GM12892 (cell line): ENCODE data around the gene ITPRID2.

Experiments
- DNase-seq: peaks from one replicate; pipeline ENCODE4 v3.0.0; 2011; ENCODE audit not compliant: insufficient read length
- FAIRE-seq: peaks from 2 replicates; lab custom pipeline; 2011; peaks lifted over from hg19 to GRCh38; lab: Jason Lieb, UNC
- POLR2A ChIP-seq: IDR thresholded peaks from 2 replicates; pipeline ENCODE4 v1.6.1; 2011; ENCODE audit warnings: low read depth, low read length, control low read depth
- POLR2AphosphoS5 ChIP-seq: IDR thresholded peaks from 2 replicates; pipeline ENCODE4 v1.6.1; 2011; ENCODE audit warnings: low read depth, low read length, control low read depth
- TAF1 ChIP-seq: IDR thresholded peaks from 2 replicates; pipeline ENCODE4 v1.6.1; 2011; ENCODE audit warnings: low read depth, mild to moderate bottlenecking, control low read depth, low read length, borderline replicate concordance

Gene ITPRID2

DNA sequence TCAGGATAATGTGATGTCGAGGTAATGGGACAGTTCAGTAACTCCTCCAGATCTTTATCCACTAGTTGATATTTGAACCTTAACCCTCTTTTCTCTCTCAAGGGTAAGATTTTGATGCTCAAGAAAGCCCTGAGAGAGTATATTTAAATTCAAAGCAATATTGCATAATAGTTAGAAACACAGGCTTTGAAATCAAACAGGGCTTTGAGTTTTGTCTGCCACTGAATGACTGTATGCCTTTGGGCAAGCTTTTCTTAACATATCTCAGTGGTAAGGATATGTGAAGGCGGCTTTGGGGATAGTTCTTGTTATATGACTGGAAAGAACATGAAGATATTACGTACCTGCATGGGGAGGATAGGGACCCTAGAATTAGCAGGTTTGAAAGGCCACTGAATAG is 11.1 kb downstream of the ITPRID2 start:
- DNase-seq, result no peak
- no peak for TF ChIP-seq POLR2AphosphoS5
- TF ChIP-seq POLR2A, result no peak
- no peak for TF ChIP-seq TAF1
- no peak for FAIRE-seq

DNA sequence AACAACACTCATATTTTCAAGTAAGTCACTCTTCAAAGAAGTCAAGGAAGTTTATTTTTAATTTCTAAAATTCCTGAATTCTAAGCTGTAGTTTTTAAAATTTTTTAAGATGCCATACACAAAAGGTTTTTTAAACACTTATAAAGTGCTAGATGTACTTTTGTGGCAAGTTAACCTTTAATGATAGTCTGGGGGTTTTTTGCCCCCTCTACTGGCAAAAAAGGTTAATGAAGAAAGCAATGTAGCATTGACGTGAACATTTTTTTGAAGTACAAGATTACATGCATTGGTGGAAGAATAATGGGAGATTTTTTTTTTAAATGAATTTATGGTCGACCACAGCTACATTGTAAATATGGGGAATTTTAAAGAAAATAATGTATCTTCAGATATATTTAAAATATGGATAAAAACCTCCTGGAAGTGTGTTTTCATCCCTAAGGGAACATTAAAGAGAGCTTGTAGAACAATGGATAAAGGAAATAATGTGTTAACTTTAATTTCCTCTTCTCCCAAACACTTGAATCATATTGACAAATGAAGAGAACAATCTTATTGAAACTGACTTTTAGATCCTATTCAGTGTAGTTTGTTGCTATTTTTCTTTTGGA is 12.6 kb downstream of the ITPRID2 start:
- peak; percentile 14 for FAIRE-seq
- TF ChIP-seq POLR2A (no peak), POLR2AphosphoS5 (no peak), TAF1 (no peak)
- DNase-seq, result no peak

DNA sequence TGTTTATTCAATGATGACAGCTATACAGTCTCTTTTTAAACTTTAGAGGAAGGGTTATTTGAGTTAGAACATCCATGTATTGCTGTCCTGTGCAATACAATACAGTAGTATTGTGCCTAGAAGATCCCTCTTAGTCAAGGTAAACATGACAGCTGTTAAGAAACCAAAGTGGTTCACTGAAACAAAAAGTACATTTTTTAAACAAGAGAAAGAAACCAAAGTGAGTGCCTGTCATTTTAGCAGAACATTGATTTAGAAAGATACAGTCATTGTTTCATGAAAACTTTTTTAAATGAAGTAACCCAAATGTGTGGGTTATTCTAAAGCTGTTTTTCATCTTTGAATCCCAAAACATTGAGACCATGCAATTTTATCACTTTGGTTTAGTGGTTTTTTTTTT is 15.5 kb downstream of the ITPRID2 start:
- DNase-seq (no peak), FAIRE-seq (peak; percentile 5)
- TF ChIP-seq POLR2A (no peak), POLR2AphosphoS5 (no peak), TAF1 (no peak)

DNA sequence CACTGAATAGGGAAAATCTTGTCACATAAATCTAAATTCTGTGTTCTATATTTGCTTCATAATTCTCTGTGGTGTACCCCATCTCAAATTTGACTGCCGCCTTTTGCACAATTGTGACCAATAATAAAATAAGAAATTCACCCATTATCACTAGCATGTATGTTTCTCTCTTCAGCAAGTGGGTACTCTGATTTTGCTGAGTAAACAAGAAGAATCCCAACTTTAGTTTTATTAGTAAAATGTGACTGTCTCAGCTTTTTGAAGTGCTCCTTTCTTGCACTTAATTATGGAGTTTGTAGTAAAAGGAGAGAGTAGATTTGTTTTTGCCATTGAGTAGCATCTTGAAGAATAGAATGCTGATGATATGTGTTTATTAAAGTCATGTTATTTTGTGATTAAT is 16.1 kb downstream of the ITPRID2 start:
- no peak for TF ChIP-seq TAF1
- TF ChIP-seq POLR2A, result no peak
- no peak for TF ChIP-seq POLR2AphosphoS5
- FAIRE-seq, result no peak

DNA sequence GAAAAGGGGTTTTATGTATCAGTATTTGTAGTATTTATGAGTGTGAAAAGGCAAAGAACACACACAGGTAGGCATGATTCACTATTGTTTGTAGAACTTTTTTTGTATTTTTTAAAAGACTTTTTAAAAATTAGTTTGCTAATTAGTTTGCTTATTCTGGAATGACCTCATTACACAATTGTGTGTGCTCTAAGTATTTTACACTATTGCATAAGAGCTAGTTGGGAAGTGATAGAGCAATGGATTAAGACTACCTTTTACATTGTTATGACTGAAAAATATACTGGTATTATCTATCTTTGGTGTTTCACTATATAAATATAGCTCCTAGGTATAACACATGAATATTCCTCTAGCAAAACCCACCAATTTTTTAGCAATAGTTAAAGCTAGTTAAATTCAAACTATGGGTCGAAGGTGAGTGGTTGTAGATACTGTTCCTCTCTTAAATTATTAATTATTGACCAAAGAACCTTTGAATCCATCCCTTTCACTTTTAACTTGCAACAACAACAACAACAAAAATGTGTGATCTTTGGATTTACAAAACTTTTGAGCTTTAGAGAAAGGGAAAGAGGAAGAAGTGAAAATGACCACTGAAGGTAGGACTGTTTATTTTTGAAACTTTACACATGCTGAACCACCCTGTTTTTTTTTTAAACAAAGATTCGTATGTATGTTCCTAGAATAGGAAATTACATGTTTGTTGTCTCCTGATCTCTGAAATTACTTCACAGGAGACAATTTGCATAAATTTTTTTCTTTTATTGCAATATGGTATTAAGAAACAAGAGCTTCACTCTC is 18.7 kb downstream of the ITPRID2 start:
- DNase-seq (no peak), FAIRE-seq (no peak)
- TF ChIP-seq TAF1 (no peak), POLR2A (no peak), POLR2AphosphoS5 (no peak)

More for the DNA sequence above, 16.1 kb downstream of the ITPRID2 start:
- DNase-seq, result no peak

DNA sequence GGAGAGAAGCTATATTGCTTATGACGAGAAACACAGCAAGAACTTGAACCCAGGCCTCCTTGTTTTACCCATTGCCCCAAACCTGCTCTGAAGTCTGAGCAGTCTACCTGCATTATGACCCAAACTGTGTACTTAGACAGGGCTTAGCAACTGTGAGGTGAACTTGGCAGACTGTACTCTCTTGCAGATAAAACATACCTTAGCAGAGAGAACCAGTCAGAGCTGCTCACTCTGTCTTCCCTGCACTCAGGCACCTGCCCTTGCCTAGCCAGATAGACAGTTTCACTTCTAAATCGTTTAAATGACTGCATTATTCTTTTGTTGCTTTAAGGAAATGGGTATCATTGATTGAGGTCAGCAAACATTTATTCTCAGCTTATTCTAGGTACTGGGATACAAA is 20.3 kb downstream of the ITPRID2 start:
- FAIRE-seq (no peak), DNase-seq (no peak)
- TF ChIP-seq POLR2AphosphoS5, result no peak
- no peak for TF ChIP-seq POLR2A
- no peak for TF ChIP-seq TAF1

DNA sequence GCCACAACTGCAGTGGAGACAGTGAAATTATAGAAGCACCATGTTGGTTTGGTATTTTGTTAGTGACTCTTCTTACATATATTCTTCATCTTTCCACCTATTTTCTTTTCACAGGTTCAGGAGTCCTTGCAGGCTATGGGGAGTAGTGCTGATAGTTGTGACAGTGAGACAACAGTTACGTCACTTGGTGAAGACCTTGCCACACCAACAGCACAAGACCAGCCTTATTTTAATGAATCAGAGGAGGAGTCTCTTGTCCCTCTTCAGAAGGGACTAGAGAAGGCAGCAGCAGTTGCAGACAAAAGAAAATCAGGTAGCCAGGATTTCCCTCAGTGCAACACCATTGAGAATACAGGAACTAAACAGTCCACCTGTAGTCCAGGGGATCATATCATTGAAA is 23.6 kb downstream of the ITPRID2 start:
- TF ChIP-seq TAF1 (no peak), POLR2A (no peak), POLR2AphosphoS5 (no peak)
- DNase-seq (no peak), FAIRE-seq (no peak)

DNA sequence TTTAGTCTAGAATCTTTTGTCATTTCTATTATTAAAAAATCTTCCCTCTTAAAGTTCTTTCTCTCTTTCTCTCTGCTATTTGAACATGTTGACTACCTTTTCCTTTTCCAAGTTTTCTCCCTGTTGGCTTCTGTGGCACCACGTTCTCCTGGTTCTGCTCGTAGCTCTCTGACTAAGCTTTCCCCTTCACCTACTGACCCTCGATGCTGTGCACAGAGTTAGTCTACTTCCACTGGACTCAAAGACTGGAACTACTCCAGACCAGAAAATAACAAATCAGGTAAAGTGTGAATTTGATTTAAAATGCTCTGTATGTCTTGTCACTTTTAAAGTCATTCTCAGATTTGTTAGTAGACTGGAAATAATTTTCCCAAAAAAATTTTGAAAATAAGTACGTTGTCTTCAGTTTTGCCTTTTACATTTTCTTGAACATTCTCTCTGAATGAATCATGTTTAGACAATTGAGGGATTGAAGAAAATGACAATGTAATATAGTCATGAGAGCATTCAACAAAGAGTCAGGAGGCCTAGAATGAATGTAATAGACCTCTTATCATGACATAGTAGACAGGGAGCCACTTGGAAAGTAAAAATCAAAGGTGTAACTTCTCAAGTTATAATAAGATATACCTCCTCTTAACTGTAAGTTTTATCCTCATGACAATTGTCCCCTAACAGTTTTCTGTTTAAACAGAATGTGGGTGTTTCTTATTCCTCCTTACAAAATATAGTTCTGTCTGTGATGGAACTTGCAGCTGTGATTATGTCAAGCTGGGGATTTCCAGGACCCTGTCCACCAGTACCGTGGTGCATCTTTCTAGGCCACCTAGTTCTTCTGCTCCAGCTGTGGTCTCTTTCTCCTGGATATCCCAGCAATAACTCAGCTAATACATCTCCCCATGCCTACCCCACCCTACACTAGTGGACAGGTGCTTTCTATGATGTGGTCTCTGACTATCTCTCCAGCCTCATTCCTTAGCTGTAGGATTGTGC is 25.5 kb downstream of the ITPRID2 start:
- no peak for DNase-seq
- no peak for TF ChIP-seq POLR2AphosphoS5
- no peak for TF ChIP-seq POLR2A
- TF ChIP-seq TAF1, result no peak
- no peak for FAIRE-seq

DNA sequence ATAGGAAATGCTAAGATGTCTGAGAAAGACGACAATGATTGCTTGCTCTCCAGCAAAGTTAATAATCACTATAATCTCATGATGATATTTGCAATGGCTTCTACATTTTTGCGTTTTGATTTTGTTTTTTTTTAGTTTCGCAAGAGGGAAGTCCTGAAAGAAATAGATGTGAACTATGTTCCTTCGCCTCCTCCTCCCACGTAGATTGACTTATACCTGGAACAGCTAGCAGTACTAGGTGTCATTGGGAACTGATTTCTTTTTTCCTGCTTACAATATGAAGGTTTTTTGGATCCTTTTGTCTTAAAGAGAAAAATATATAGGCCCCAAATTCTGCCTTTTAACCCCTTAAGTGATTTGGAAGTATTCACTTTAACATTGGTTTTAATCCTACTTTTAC is 26.7 kb downstream of the ITPRID2 start:
- FAIRE-seq, result no peak
- TF ChIP-seq POLR2AphosphoS5 (no peak), POLR2A (no peak), TAF1 (no peak)
- DNase-seq, result no peak

DNA sequence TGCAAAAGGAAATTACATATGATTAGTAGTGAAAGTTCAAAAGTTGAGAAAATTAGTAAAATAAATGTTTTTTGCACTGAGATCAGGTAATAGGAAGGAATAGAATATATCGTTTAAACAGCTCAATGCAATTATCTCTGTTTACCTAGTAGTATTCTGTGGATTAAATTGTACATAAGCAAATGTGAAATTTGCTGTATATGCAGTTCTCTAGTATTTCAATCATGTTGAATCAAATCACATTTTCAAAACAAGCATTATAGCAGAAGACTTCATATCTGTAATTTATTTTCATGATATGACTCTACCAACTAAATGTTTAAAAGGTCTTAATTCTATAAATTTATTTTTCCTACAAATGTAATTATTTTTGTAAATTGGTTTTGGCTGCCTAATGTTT is 31.6 kb downstream of the ITPRID2 start:
- FAIRE-seq (no peak), DNase-seq (no peak)
- TF ChIP-seq POLR2AphosphoS5 (no peak), TAF1 (no peak), POLR2A (no peak)

DNA sequence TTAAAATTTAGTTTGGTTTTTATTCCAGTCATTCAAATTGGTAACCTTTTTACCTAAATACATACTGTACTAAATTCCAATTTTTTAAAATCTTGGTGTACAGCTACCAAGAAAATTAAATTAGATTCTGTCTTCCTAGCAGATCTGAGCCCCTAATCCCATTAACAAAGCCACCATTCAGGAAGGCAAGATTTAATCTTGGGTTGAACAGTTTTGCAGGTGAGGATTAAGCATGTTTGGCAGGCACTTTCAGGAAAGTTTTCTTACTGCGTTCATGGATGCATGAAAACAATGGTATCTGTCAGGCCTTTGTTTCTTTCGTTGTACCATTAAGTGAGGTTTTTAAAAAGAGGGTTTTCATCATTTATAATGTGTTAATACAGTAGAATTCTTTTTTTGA is 32.8 kb downstream of the ITPRID2 start:
- no peak for TF ChIP-seq POLR2A
- TF ChIP-seq POLR2AphosphoS5, result no peak
- no peak for TF ChIP-seq TAF1
- FAIRE-seq (no peak), DNase-seq (no peak)
